Activated CD4-positive, CD25-positive, alpha-beta regulatory T cell treated with anti-CD3 and anti-CD28 coated beads, Interleukin-2, amount 50 U/mL, for 16 hours (primary cell): ENCODE data around the gene ANKRD13B.

Experiments
- DNase-seq: peaks from one replicate; pipeline ENCODE4 v3.0.0-alpha.2; 2020; ENCODE audit warnings: low read depth, low spot score

ANKRD13B gene

GRCh38 chr17:29581583-29582253, 11.2 kb upstream of the ANKRD13B start:
- no peak for DNase-seq

GRCh38 chr17:29582254-29582765, 10.6 kb upstream of the ANKRD13B start:
- DNase-seq = no peak

DNA sequence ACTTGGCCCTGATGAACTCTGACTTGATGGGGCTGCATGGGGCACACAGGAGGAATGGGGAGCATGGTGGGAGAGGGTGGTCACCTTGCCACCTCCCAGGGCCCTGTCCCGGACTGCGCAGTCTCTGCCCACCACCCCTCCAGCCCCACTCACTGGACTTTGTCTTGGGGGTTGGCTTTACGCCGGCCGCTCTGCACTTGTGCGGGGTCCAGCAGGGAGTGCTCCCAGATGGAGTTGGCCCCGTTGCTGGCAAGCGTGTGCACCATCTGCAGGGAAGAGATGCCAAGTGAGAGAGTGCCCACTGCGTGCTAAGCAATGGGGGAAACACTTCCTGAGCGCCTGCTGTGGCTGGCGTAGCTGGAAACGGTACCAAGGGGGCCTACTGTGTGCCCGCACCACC, 10.2 kb upstream of the ANKRD13B start:
- DNase-seq = no peak

DNA sequence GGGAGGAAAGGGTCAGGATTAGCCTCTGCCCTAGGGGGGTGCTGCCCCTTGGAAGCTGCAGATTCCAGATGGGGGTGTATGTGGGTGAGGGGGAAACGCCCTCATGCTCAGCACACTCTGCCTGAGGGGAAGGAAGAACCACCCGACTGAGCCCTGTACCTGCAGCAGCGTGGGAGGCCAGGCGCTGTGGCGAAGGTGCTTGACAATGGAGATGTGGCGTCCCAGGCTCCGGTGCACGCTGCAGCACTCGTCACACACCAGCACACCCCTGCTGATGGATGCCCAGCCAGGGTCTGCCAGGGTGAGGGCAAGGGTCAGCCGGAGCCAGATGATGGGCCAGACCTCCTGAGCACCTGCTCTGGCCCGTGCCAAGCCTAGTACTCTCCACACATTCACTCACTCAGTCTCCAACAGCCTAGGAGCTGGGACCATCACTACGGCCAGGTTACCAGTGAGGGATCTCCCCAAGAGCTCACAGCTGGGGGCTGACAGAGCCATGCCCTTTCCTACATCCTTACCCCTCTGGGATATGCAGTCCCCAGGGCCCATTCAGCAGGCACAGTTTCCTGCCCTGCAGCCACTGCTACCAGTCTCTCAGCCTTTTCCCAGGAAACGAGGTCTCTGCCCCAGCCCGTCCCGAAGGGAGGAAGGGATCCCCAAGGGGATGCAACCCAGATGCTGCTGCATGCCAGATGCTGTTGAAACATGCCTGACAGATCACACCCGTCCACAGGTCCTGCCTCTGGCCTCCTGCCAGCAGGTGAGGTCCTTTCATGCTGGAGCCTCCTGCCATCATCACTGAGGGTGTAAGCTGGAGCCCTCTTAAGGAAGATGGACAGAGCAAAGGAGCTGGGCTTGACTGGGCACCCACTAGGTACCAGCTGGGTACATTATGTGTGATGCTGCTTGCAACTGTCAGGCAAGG, 9.3 kb upstream of the ANKRD13B start:
- no peak for DNase-seq

DNA sequence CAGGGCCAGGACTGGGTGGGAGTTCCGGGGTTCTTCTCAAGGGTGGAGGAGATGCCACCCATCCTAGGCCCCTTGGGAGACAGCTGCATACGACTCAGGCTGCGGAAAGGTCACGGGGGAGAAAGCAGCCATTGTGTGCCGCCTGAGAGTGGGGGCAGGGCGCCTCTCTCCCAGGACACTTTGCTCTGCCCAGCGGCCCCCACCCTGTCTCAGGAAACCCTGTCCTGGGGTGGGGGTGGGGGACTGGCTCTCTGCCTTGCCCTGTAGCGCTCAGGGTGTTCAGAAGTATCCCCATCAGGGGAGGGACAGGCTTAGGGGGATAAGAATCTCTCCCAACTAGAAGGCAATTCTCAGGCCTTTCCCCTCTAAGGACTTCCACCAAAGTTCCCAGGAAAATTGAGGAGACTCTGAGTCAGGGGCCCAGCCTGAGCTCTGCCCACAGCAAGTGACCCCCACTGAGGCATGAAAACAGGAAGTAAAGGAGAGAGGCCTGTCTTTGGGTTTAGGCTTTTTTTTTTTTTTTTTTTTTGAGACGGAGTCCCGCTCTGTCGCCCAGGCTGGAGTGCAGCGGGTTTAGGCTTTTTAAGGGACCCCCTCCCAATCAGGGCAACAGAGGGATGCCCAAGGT, 8.4 kb upstream of the ANKRD13B start:
- DNase-seq = no peak

DNA sequence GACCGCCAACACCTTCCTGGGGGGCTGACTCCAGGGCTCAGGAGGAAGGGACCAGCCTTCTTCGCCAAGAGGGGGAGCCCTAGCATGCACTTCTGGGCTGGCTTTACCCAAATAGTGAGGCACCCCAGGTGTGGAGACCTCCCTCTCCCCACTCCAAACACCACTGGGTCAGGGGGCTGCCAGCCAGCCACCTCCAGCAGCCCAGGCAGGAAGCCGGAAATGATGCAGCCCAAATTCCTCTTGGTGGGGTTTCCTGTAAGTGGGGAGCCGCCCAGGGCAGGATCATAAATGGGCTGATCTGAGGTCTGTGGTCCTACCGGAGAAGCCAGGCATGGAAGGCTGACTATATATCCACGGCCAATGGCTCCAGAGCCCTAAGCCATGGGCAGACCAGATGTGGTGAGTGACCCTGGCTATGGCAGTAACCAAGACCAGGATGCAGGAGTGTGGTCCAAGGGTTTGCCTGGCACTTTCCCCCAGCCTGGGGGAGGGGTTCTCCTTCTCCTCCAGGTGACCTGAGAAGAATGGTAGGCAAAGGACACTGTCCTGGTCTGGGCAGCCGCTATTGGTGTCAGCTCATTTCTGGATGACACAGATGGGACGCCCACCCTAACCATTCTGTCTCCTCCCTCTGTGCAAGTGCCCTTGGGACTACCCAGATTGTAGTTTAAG, 7.7 kb upstream of the ANKRD13B start:
- DNase-seq = no peak

- no peak for DNase-seq
Observed at GRCh38 chr17:29586676-29587469, 6.1 kb upstream of the ANKRD13B start.

DNA sequence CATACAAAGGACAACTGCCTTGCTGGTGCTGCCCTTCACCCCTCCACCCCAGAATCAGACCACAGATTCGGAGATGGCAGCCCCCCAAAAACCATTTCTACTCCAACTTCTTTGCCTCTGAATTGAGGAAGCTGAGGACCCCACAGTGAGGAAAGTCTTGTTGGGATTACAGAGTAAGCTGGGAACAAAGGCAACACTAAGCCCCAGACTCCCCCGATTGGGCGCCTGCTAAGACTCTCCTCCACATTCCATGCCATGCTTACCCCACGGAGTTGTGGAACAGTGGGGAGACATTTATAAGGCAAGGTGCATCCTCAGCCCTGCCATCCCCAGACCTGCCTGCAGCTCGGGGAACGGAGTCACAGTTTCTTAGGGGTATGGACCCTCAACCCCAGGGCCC, 5.3 kb upstream of the ANKRD13B start:
- DNase-seq = no peak

DNA sequence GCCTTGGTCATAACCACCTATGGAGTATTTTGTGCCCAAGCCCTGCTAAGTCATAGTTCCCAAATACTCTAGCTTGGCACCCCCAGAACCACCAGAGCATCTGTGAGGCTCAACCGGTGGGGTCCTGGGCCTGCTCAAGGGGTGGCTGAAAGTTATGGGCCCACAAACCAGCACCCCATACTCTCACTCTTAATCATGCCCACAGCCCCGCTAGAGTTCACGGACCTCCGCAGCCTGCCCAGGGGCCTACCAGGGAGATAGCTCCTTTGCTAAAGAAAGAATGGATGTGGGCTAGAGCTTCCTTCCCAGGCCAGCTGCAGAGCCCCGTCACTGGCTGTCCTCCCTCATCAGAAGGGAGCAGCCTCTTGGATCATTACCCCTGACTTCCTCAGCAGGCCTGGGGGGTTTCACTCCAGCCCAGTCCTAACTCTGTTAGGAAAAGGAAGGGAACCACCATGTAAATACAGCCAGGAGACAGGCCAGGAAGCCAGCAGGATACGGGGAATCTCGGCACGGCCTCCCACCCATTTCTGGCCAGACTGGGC, 4.8 kb upstream of the ANKRD13B start:
- DNase-seq = no peak

DNA sequence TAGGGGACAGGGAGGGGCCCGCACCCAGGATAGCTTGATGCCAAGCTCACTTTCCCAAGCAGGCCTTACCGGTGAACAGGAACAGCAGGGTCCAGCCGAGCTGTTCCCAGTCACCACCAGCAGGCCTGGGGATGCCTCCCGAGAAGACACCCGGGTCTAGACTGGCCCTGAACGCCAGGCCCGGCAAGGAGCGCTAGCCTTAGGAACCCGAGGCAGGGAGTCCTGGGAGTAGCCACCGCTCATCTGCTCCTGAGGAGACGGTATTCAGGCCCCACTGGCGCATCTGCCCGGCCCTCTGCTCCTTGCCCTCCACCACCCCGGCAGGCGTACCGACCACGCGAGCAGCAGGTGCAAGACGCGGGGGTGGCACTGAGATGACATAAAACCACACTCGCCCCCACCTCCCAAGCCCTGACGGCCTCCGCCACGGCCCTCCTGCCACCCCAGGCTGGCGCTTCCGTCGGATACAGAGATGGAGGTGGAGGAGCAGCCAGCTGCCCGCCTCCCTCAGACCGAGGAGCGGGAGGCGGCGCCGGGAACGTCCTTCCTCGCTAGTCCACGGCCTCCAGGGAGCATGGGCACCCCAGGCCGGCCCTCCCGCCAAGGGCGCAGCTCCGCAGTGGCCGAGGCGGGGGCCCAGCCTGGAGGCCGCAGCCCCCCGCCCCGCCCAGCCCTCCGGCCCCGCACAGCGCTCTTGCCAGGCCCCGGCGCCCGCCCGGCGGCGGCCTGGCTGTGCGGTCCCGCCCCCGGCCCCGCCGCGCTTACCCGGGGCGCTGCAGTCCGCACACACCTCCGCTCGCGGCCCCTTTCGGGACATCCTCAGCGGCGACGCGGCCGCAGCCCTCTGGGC, 4.1 kb upstream of the ANKRD13B start:
- no peak for DNase-seq

GRCh38 chr17:29589524-29590410, 3.2 kb upstream of the ANKRD13B start, which contains the start of gene GIT1:
Gene GIT1 (minus strand): TSS chr17:29589648. CDS start chr17:29589378, 270 bp downstream.
- DNase-seq = peak; percentile 66

DNA sequence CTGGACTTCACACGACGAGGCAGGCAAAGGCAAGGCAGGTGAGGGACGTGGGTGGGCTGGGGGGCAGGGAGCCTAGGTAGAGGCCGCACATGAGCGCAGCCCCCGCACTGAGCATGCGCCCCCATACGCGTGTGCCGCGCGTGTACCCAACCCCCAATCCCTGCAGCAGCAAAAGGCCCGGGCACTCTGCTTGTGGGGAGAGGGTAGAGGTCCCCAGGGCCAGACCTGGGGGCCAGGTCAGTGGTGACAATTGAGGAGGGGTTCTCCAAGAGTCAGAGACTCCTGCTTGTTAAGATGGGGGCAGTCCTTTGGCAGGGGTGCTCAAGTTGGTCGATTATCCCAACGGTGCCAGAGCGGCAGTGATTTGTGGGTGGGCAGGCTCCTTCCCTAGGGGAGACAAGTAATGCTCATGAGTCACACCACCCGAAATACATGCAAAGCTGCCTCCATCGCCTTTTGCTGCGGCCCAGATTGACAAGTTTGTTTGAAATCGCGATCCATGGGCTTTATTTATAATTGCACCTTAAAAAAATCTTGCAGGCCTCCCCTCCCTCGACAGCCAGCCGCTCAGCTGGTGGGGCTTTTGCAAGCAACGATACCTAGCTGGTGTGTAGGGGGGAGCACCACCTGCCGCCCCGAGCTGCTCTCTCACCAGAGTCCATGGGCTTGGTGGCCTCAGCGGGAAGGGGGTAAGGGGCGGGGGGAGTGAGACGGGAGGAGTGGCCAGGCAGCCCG, 2.4 kb upstream of the ANKRD13B start:
- DNase-seq = no peak

GRCh38 chr17:29591146-29591736, 1.7 kb upstream of the ANKRD13B start:
- DNase-seq = no peak

- DNase-seq = peak; percentile 54
Observed at GRCh38 chr17:29591737-29592608, 959 bp upstream of the ANKRD13B start.

DNA sequence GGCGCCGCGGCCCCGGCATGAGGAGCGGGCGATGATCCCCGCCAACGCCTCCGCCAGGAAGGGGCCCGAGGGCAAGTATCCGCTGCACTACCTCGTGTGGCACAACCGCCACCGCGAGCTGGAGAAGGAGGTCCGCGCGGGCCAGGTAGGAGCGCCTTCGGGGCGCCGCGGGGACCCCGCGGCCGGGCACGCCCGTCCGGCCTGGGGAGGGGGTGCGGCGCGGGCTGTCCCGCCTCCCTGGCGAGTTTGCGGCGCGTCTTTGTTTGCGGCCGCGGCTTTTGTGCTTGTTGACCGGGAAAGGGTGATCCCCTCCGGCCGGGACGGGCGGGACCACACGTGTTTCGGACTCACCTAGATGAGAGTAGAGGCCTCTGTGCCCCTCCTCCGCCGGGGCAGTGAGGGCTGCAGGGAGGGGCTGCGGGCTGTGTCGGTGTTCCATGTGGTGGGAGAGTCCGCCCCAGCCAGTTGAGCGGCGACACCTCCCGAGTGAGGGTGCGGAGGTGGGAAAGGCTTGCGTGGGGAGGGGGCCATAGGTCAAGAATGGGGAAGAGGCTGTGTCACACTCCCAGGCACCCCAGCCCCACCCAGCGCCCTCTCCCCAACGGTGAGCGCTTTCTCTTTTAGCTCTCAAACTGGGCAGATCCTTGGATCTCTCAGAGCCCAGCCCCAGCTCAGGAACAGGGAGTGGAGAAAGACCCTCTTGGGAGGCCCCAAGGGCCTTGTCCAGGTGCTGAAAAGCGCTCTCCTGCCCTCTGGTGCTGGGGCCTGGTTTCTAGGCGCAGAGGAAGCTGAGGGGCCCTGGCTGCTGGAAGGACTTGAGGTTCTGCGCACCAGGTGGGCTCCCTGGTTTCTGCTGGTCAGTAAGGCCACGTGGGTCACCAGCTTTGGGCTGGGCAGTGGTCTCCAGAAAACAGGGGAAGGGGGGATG, 923 bp downstream of the ANKRD13B start:
- DNase-seq = no peak
